Hematopoietic multipotent progenitor cell treated with erythropoietin and hydrocortisone succinate and interleukin-3 and kit ligand, for 15 days (in vitro differentiated cells): ENCODE data around the gene SLC28A1.

ENCODE experiments used
- DNase-seq: peaks from one replicate; pipeline ENCODE4 v3.0.0-alpha.2; 2015; ENCODE audit warnings: low spot score

Gene SLC28A1, protein sequence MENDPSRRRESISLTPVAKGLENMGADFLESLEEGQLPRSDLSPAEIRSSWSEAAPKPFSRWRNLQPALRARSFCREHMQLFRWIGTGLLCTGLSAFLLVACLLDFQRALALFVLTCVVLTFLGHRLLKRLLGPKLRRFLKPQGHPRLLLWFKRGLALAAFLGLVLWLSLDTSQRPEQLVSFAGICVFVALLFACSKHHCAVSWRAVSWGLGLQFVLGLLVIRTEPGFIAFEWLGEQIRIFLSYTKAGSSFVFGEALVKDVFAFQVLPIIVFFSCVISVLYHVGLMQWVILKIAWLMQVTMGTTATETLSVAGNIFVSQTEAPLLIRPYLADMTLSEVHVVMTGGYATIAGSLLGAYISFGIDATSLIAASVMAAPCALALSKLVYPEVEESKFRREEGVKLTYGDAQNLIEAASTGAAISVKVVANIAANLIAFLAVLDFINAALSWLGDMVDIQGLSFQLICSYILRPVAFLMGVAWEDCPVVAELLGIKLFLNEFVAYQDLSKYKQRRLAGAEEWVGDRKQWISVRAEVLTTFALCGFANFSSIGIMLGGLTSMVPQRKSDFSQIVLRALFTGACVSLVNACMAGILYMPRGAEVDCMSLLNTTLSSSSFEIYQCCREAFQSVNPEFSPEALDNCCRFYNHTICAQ

GRCh38 chr15:84883916-84884781 is at the start of gene SLC28A1:
Gene SLC28A1 (plus strand): TSS chr15:84884662. CDS start chr15:84887761, 3,099 bp downstream.
- no peak for DNase-seq

GRCh38 chr15:84834969-84835368 is 49.5 kb upstream of the SLC28A1 start:
- DNase-seq, result no peak

DNA sequence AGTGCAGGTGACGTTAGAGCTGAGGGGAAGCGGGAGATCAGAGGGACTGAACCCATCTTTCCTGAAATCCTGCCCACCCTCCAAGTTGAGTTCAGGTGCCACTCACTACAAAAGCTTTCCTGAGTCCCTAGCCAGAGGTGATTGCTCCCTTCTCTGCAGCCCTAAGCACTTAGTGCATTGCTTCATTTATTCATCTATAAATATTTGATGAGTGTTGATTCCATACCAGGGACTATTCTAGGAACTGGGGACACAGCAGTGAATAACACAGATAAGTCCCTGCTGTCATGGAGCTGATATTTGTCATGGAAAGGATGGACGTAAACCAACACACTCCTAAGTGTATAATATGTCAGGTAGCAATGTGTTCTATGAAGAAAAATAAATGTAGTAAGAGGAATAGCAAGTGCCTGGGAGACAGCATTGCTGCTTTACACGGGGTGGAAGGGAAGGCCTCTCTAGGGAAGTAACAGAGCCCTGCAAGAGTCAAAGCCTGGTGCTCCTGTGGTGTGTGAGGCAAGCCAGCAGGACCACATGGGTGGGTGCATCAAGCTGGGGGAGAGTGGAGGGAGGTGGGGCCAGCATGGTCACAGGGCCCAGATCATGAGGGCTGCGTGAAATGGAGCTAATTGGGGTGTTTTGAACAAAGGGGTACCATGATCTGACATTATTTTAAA is 48.7 kb upstream of the SLC28A1 start:
- DNase-seq, result no peak

DNA sequence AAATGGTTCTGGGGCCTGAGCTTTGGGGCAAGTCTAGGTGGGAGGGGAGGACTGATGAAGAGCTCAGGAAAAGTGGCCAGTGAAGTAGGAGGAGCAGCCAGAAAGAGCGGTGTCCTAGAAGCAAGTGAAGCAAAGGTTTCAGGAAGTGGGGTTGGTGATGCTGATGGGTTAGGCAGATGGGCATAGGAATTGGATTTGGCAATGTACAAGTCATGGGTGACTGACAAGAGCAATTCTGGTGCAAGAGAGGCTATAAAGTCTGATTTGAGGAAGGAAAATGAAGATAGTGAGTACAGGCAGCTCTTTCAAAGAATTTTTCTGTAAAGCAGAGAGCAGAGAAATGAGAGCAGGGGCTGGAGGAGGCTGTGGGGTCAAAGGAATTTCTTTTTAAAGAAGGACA is 47.6 kb upstream of the SLC28A1 start:
- no peak for DNase-seq

DNA sequence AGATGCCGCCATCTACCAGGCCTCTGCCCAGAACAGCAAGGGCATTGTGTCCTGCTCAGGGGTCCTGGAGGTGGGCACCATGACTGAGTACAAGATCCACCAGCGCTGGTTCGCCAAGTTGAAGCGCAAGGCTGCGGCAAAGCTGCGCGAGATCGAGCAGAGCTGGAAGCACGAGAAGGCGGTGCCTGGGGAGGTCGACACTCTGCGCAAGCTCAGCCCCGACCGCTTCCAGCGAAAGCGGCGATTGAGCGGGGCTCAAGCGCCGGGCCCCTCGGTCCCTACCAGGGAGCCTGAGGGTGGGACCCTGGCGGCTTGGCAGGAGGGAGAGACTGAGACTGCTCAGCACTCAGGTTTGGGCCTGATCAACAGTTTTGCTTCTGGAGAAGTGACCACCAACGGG is 44.7 kb upstream of the SLC28A1 start:
- DNase-seq, result no peak

DNA sequence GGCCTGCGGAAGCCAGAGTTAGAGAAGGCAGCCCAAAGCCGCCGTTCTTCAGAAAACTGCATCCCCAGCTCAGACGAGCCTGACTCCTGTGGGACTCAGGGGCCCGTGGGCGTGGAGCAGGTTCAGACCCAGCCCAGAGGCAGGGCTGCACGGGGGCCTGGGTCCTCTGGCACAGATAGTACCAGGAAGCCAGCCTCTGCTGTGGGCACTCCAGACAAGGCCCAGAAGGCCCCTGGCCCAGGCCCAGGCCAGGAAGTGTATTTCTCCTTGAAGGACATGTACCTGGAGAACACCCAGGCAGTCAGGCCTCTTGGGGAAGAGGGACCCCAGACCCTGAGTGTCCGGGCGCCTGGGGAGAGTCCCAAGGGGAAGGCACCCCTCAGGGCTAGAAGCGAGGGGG is 44.2 kb upstream of the SLC28A1 start:
- DNase-seq, result no peak

GRCh38 chr15:84840741-84841429 is 43.6 kb upstream of the SLC28A1 start:
- DNase-seq, result no peak

- DNase-seq, result no peak
Measured at GRCh38 chr15:84842781-84843180, 41.7 kb upstream of the SLC28A1 start.

DNA sequence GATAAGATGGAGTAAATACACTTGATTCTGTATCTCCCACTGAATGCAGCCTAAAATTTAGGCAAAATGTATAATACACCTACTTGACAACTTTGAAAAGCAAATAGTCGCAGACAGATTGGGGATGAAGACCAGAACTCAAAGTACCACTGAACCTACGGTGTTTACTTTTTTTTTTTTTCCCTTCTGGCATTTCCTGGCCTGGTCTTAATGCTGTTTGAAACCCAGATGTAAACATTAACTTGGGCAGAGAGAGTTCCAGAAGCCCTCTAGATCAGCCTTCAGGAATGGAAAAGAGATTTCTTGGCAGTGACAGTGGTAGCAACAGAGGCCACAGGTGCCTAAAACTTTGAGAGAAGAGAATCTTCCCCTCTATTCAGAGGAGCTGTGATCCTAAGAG is 39.5 kb upstream of the SLC28A1 start:
- DNase-seq, result no peak

DNA sequence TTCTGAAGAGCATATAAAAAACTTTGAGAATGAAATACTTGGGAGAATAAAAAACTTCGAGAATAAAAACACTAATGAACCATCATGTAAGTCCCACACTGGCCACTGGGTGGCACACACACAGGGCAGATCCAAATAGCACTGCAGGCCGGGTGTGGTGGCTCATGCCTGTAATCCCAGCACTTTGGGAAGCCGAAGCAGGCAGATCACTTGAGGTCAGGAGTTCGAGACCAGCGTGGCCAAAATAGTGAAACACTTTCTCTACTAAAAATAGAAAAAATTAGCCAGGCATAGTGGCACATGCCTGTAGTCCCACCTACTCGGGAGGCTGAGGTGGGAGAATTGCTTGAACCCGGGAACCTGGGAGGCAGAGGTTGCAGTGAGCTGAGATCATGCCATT is 38.8 kb upstream of the SLC28A1 start:
- DNase-seq, result peak; percentile 48

DNA sequence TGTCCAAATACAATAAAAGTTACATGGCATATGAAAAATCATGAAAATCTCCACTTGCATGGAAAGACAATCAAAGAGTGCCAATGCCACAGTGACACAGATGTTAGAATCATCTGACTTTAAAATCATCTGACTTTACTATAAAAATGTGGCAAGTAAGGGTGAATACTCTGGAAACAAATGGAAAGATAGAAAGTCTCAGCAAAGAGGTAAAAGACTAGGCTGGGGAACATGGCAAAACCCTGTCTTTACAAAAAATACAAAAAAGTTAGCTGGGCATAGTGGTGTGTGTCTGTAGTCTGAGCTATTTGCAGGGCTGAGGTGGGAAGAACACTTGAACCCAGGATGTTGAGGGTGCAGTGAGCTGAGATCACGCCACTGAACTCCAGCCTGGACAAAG is 38.2 kb upstream of the SLC28A1 start:
- no peak for DNase-seq

DNA sequence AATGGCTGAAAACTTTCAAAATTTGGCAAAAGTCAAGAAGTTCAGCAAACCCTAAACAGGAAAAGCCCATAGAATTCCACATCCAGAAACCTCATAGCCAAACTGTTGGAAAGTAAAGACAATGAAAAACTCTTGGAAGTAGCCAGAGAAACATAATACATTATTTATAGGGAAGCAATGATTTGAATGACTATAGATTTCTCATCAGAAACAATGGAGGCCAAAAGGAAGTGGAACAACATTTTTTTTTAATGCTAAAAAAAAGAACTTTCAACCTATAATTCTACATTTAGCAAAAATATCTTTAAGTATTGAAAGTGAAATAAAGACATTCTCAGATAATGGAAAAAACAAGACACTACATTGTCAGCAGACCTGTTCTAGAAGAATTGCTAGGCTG is 37.1 kb upstream of the SLC28A1 start:
- no peak for DNase-seq

DNA sequence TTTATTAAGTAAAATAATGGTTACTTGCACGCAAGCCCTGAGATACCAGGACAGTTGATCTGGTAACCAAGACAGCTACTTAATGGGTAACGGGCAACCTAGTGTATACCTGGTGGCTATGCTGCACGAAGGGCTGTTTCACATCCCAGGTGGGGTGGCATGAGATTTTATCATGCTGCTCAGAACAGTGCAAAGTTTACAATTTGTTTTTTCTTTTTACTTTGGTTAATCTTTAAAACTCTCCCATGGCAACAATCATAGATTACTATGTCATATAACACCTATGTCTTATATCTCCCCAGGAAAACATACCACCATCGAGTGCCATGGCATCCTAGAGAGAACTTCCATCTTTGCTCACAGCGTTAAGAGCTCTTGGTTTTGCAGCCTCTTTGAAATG is 32.2 kb upstream of the SLC28A1 start:
- no peak for DNase-seq

DNA sequence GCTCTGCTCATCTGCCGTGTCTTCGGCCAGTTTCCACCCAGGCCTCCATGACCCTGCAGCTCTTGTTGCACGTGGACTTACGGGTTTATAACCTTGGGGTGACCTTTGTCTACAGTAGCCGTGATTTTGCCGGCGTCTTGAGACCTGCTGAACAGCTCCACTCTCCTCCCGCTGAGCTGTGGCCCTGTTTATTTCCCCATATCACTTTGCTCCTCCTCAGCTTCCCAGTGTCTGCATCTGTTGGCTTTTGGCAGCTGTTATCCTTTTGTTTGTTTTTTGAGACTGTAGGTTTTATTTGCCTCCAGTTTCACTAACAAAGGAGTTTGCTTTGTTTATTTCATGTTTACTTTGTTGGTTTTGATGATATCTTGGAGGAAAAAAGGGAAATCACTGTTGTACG is 29.3 kb upstream of the SLC28A1 start:
- no peak for DNase-seq

- DNase-seq, result no peak
Measured at GRCh38 chr15:84855765-84856164, 28.7 kb upstream of the SLC28A1 start.

DNA sequence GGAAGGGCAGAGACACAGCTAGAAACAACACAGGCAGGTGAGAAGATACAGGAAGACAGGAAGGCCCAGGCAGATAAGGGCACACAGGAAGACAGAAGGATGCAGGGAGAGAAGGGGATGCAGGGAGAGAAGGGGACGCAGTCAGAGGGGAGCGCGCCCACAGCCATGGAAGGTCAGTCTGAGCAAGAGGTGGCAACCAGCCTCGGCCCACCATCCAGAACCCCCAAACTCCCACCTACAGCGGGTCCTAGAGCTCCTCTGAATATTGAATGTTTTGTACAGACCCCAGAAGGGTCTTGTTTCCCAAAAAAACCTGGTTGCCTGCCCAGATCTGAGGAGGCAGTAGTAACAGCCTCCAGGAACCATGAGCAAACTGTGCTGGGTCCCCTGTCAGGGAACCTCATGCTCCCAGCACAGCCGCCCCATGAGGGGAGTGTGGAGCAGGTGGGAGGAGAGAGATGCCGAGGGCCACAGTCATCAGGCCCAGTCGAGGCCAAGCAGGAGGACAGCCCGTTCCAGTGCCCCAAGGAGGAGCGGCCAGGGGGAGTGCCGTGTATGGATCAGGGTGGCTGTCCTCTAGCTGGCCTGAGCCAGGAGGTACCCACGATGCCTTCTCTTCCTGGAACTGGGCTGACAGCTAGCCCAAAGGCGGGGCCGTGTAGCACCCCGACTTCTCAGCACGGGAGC is 27.6 kb upstream of the SLC28A1 start:
- DNase-seq, result no peak

DNA sequence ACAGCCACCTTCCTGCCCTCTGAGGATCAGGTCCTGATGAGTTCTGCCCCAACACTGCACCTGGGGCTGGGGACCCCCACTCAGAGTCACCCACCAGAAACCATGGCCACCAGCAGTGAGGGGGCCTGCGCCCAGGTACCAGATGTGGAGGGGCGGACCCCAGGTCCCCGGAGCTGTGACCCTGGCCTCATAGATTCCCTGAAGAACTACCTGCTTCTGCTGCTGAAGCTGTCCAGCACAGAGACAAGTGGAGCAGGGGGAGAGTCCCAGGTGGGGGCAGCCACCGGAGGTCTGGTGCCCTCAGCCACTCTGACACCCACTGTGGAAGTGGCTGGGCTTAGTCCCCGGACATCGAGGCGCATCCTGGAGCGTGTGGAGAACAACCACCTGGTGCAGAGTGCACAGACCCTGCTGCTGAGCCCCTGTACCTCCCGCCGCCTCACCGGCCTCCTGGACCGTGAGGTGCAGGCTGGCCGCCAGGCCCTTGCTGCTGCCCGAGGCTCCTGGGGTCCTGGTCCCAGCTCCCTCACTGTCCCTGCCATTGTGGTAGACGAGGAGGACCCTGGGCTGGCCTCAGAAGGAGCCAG is 27.0 kb upstream of the SLC28A1 start:
- DNase-seq, result no peak

DNA sequence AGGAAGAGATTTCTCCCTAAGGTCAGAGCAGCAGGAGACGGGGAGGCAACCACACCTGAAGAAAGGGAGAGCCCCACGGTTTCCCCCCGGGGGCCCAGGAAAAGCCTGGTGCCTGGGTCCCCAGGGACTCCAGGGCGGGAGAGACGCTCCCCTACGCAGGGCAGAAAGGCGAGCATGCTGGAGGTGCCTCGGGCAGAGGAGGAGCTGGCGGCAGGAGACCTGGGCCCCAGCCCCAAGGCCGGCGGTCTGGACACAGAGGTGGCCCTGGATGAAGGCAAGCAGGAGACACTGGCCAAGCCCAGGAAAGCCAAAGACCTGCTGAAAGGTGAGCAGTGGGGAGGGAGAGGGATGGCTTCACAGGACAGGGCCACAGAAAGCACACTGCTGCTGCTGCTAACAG is 26.2 kb upstream of the SLC28A1 start:
- no peak for DNase-seq

DNA sequence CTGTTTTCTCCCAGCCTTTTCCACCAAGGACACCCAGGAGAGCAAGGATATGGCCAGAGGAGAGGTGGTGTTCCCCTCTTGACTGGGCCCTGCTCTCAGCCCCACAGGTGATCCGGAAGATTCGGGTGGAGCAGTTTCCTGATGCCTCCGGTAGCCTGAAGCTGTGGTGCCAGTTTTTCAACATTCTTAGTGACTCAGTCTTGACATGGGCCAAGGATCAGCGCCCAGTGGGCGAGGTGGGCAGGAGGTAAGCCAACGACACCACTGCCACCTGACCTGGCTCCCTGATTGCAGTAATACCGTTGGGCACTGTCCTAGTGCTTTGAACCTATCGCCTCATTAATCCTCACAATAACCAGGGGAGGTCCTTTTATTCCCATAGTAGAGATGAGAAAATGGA is 25.3 kb upstream of the SLC28A1 start:
- no peak for DNase-seq

DNA sequence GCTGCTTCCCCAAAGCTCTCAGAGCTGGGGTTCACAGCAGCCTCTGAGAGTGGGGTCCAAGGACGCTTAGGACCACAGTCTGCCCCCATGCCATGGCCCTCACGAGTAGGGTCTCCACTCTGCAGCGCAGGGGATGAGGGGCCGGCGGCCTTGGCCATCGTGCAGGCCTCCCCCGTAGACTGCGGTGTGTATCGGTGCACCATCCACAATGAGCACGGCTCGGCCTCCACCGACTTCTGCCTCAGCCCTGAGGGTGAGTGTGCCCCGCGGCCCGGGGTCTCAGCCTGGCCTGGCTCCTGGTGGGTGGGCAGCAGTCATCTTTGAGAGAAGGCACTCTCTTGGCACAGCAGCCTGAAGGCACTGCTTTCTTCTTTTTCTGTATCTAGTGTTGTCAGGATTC is 24.8 kb upstream of the SLC28A1 start:
- no peak for DNase-seq

- no peak for DNase-seq
Measured at GRCh38 chr15:84861781-84862180, 22.7 kb upstream of the SLC28A1 start.
